NOMO-1 treated with dmso at 0.1 percent for 144 hours (cell line): Measurements from ENCODE around the gene CDC5L.

Source experiments
- DNase-seq: peaks from one replicate; lab custom pipeline; 2025; ENCODE audit not compliant: unreplicated experiment; lab: John Stamatoyannopoulos, UW

CDC5L gene

DNA sequence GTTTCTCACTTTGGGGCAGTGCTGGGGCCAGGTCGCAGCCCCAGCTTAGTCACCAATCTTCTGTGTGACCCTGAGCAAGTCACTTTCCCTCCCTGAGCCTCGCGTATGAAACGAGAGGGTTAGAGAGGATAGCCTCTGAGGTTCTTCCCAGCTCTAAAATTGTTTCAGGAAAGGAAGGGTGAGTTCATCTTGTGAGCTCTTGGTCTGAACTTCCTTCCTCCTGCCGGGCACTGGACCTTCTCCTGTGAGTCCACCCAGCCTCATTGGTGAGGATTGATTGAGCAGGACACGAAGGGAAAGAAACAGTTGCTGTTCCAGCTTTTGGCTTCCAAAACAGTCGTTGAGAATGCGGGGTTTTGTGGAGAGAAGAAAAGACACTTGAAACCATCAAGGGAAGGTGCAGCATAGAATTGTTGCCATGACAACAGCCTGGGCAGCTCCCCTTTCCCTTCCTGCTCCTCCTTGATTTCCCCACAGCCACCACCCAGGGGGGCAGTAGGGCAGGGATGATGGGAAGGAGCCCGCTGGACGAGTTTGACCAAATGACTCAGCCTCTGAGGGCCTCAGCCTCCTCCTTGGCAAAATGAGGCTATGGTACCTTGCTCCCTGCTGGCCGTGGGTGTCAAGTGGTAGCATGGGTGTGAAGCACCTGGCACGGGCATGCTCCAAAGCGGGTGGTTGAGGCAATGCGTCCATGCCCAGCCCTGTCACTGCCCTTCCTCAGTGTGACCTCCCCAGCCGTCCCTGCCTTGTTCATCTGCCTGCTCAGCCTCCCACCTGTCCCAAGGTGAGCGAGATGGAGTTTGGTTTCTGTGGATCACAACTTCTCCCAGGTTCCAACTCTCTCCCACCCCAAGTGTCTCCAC lies 107.8 kb downstream of the CDC5L start:
- no peak for DNase-seq

DNA sequence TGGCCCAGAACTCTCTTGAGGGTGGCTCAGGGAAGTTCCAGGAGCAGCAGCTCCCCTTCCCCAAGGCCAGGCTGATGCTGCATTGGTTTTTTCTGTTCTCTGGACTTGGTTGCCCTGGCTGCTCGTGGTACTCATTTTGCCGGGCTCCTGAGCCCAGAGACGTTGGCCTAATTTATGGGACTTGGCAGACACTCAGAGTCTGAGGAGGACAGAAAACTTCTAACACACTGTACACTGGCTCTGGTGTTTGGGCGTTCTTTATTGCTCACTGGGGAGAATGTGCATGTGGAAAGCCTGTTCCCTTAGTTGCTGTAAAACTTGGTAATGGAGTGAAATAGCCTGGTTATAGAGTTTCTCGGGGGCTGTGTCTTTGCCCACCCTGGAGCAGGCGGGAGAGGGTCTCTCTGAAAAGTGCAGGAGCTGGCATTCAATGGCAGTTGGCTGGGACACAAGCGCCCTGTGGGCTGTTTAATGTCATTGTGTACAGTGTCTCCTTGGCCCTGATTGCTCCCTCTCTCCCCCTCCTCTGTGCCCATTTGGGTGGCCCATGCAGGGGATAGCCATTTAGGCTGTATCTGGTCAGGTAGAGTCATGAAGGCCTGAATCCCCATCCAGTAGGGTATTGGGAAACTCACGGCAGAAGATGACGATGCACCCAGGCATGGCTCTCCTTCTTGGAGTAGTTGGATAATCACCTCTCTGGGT lies 109.3 kb downstream of the CDC5L start:
- DNase-seq: no peak

DNA sequence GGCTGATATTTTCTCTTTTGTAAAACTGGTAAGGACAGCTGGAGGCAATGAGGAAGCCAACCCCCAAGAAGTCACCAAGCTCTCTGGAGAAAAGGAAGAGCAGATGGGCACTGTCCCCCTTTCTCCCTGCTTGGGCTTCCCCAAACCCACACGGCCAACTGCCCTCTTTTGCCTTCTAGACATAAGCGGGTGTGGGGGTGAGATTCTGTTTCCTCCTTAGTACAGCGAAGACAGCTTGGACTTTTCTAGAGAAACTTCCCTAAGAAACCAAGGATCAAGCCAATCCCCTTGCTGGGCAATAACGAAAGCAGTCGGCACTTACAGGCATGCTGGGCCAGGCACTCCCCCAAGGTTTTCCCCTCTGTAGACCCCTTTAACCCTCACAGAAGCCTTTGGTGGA lies 110.3 kb downstream of the CDC5L start:
- no peak for DNase-seq

DNA sequence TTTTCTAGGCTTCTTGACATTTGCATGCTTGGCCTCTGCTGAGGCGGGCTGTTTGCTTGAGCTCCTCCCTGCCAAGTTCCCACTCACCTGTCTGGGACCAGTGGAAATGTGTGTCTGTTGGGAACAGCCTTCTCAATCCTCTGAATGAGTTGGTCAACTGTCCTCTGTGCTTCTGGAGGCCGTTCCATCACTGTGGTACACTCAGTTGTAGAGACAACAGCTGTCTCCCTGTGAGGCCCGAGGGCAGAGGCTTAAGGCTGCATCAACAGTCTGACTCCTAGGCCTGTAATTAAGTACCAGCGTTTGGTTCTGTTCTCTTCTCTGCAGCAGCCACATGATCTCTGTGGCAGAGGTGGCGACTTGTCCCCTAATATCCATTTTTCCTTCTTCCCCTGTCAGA lies 110.9 kb downstream of the CDC5L start:
- no peak for DNase-seq

DNA sequence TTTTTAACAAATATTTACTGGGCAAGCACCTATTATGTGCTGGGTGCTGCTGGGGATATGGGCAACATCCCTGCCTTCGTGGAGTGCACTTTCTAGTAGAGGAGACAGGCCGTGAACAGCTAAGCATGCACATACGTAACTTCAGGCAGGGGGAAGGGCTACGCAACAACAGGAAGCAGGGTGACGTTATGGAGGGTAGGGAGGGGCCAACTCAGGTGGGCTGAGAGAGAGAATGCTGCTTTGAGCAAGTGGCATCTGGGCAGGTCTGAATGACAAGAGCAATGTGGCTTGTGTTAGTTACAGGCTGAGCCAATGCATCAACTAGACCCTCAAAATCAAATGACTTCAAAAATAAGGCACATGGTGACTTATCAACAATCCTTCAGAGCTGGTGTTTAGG lies 112.1 kb downstream of the CDC5L start:
- no peak for DNase-seq
